Superior temporal gyrus (tissue), 1 donor: ENCODE data around the gene DCLRE1B.

Experiments
- DNase-seq: peaks from one replicate; pipeline ENCODE4 v3.0.0-alpha.2; 2016; ENCODE audit errors: extremely low spot score

DCLRE1B gene

GRCh38 chr1:113904674-113905434 is at the start of gene DCLRE1B, which contains the start of gene AP4B1:
Gene DCLRE1B (plus strand): TSS chr1:113905326. CDS start chr1:113905587, 261 bp downstream.
Gene AP4B1 (minus strand): TSS chr1:113904799. CDS start chr1:113904717, 82 bp downstream.
- DNase-seq: peak; percentile 99

- DNase-seq: no peak
These were observed 49.3 kb upstream of the DCLRE1B start for GRCh38 chr1:113855630-113856400.

- no peak for DNase-seq
These were observed 48.7 kb upstream of the DCLRE1B start for GRCh38 chr1:113856401-113856790.

DNA sequence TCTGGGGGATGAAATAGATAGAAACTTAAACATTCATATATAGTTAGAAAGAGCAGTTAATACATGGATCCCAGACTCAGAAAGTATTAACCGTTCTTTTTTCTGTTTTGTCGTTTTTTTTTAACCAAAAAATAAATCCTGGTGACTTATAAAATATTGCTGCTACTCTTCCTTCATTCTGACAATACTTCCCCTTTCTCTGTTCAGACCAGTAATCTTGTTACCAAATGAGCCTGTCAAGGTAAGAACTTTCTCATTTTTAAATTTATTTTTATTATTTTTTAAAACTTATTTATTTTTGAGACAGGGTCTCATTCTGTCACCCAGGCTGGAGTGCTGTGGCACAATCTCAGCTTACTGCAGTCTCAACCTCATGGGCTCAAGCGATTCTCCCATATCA is 47.4 kb upstream of the DCLRE1B start:
- DNase-seq: no peak

DNA sequence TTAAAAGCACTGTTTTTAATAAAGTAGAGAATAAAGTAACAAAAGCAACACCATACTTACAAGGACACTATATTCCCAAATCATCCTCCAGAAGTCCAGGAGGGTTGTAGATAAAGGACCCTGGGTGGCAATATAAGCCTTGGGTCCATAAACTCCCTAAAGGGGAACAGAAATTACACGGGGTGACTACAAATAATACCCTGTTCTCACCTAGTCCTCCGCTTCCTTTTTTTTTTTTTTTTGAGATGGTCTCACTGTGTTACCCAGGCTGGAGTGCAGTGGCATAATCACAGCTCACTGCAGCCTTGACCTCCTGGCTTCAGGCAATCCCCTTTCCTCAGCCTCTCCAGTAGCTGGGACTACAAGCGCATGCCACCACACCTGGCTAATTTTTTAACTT is 46.7 kb upstream of the DCLRE1B start:
- no peak for DNase-seq

- no peak for DNase-seq
These were observed 46.1 kb upstream of the DCLRE1B start for GRCh38 chr1:113858982-113859381.

DNA sequence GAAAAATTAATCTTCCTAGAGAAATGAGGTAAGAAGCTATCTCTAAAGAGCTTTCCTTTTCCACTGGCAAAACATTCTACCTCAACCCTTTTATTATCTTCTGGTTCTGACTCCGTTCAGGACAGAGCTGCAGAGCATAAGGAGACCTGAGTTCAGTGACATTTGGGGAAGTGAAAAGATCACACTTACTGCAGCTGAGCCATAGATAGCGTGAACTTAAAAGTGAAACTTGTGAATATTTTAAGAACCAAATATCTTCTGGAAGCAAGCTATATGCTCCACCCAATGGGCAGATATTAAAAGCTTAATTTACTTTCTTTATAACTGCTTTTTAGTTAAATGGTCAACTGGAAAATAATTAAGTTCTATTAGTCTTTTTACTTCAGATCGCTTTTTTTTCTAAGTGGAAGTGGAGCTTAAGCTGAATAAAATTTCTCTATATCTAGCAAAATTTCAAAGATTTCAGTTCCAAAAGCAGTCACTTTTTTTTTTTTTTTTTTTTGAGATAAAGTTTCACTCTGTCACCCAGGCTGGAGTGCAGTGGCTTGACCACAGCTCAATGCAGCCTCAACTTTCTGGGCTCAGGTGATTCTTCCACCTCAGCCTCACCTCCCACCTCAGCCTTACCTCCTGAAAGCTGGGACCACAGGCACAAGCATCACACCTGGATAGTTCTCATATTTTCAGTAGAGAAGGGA is 45.5 kb upstream of the DCLRE1B start:
- no peak for DNase-seq

- DNase-seq: no peak
These were observed 44.2 kb upstream of the DCLRE1B start for GRCh38 chr1:113860891-113861290.

- DNase-seq: no peak
These were observed 43.5 kb upstream of the DCLRE1B start for GRCh38 chr1:113861641-113862040.

- DNase-seq: no peak
These were observed 36.6 kb upstream of the DCLRE1B start for GRCh38 chr1:113868387-113869083.

DNA sequence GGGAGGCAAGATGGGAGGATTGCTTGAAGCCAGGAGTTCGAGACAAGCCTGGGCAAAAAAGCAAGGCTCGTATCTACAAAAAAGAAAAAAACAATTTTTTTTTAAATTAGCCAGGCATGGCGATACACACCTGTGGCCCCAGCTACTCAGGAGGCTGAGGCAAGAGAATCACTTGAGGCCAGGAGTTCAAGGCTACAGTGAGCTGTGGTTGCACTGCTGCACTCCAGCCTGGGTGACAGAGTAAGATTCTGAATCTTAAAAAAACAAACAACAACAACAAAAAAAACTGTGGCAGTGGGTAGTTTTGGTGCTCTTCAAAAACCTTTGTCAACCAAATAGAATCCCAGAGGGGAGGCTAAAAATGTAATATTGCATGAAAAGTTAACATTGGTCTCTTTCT is 34.3 kb upstream of the DCLRE1B start:
- no peak for DNase-seq

- DNase-seq: no peak
These were observed 33.5 kb upstream of the DCLRE1B start, which contains the start of gene PTPN22 for GRCh38 chr1:113871597-113872113. Gene PTPN22 (minus strand): TSS chr1:113871712.

- DNase-seq: no peak
These were observed 32.7 kb upstream of the DCLRE1B start for GRCh38 chr1:113872219-113872935.

GRCh38 chr1:113874012-113874879 is 30.9 kb upstream of the DCLRE1B start:
- DNase-seq: no peak

- peak; percentile 27 for DNase-seq
These were observed 29.4 kb upstream of the DCLRE1B start for GRCh38 chr1:113875714-113876113.

DNA sequence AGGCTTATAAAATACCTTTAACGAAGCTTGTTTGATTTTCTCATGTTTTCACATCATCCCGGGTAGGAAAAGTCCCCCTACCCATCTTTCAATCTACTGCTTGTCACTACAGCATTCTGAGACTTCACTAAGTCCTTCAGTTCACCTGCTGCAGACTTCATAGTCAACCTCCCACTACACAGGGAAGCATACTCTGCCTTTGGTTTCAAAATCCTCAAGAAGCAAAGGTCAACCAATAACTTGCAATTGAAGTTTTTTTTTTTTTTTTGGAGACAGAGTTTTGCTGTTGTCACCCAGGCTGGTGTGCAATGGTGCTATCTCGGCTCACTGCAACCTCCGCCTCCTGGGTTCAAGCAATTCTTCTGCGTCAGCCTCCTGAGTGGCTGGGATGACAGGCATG is 28.9 kb upstream of the DCLRE1B start:
- no peak for DNase-seq

- DNase-seq: no peak
These were observed 25.4 kb upstream of the DCLRE1B start for GRCh38 chr1:113879739-113880038.

DNA sequence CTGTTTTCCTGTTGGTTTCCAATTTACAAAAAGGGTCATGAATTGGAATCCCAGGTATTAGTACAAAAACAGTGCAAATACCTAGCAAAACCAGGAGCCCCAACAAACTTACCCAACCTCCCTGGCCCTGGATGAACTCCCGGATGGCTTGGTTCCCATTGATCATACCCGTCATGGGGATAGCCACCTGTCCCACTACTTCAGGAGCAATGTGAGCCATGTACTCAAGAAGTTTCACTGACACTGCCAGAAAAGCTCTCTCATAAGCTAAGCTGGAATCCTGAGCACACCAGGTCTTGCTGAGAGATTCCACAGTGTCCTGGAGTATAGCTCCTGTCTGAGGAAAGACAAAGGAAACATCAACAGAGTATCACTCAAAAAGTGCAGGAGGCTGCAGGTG is 23.5 kb upstream of the DCLRE1B start:
- no peak for DNase-seq

GRCh38 chr1:113886417-113887401 is 18.4 kb upstream of the DCLRE1B start:
- no peak for DNase-seq
